Myocyte (in vitro differentiated cells): ENCODE results near the gene C12orf42. TPM values are rescaled to one million over a fixed set of nuclear protein-coding genes. Genes with fewer than 3 reads are reported as not detected.
"Not testable (repeated sequence)": the region's sequence is repeated elsewhere in the genome, so short reads cannot be mapped to it uniquely, and the experiment has no call there.

ENCODE experiments used
- DNase-seq: peaks from one replicate; pipeline ENCODE4 v3.0.0-alpha.2; 2012; ENCODE audit warnings: low read depth
- total RNA-seq: library from RNA; depleted of rRNA; stranded (reverse); fragments of >200 nt; gene quantifications from 2 replicates; pipeline ENCODE4 v1.2.3, GENCODE V29; 2014

Gene C12orf42
- total RNA-seq, 1 donor from 2014 or later: 0.80 TPM

DNA sequence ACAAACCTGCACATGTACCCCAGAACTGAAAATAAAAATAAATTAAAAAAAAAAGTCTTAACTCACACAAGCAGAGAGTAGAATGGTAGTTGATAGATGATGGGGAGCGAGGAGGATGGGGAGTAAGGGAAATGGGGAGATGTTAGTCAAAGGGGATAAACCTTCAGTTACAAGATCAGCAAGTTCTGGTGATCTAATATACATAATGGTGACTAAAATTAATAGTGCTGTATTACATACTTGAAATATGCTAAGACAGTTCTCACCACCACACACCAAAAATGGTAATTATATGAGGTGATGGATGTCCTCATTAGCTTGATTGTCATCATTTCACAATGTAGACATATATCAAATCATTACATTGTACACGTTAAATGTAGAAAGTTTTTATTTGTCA is 3.2 kb upstream of the C12orf42 start:
- DNase-seq: no peak

DNA sequence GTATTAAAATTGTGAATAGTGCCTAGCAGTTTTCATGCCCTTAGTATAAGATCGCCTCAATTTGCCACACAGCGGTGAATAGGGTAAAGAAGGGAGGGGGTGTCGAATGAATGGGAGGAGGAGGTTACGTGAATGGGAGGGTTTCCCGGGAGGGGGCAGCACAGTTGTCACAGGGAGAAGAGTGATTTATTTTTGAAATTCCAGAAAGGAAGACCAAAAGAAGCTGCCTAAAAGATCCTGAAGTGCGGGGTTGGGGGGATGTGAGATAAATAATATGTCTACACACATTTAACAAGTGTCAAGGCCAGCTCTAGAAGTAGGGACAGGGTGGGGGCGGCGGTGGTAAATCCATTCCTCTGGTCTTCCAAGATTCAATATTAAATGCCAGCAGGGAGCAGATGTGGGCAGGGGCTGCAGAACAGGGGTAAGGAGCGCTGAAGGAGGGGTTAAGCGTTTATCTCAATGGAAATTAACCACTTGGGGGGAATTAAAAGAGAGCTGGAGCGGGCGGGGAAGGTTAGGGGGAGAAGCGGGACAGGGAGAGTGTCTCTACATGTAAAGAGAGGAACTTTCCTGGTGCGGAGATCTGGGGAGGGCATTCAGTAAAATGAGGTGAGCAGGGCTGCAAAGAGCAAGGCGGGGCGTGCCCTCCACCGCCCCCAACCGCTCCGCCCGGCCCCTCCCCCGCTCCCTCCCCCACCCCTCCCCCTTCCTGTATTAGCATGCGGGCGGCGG is 867 bp downstream of the C12orf42 start:
- DNase-seq: no peak

- DNase-seq: no peak
Observed at GRCh38 chr12:103494051-103494733, 1.6 kb downstream of the C12orf42 start.

DNA sequence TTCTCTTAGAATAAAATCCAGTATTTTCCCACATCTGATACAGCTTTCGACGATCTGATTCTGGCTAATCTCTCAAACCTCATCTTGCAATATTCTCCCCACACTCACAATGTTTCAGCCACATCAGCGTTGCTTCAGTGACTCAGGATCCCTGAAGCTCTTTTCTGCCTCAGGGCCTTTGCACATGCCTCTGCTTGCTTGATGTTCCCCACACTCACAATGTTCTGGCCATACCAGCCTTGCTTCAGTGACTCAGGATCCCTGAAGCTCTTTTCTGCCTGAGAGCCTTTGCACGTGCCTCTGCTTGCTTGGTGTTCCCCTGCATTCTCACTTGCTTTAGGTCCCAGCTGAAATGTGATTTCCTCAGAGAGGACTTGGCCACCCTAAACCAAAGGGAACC is 2.6 kb downstream of the C12orf42 start:
- DNase-seq: no peak

DNA sequence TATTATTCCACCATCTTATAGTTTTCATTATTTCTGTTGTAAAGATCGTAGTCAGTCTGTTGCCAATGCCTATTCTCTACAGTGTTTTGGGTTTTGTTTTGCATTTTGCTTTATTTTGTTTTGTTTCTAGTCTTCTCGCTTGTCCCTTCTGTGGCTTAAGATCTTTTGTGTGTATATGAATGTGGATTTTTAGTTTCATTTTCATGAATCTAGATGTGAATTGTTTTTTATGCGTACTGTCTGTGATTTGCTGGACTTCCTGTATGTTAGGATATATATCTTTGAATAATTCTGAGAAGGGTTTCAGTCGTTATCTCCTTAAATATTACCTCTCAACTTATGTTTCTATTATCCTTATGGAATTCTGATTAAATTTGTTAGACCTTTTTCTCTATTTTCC is 13.4 kb downstream of the C12orf42 start:
- no peak for DNase-seq

- no peak for DNase-seq
Observed at GRCh38 chr12:103475073-103475472, 20.7 kb downstream of the C12orf42 start.

DNA sequence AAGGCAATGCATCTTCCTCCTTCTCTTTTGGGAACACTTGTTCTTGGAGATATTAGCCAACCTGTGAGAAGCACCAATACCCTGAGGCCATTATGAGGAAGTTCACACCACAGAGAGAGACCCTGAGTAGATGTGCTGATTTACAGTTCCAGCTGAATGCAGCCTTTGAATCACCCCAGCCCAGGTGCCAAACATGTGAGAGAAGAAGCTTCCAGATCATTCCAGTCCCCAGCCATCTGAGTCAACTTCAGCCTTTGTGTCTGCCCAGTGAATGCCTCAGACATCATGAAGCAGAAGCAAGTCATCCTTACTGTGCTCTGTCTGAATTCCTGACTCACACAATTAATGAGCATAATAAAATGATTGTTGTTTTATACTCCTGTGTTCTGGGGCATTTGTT is 25.1 kb downstream of the C12orf42 start:
- no peak for DNase-seq

GRCh38 chr12:103469719-103470118 is 26.0 kb downstream of the C12orf42 start:
- DNase-seq: no peak

- DNase-seq: no peak
Observed at GRCh38 chr12:103468837-103469236, 26.9 kb downstream of the C12orf42 start.

GRCh38 chr12:103462675-103463074 is 33.1 kb downstream of the C12orf42 start:
- DNase-seq: no peak

DNA sequence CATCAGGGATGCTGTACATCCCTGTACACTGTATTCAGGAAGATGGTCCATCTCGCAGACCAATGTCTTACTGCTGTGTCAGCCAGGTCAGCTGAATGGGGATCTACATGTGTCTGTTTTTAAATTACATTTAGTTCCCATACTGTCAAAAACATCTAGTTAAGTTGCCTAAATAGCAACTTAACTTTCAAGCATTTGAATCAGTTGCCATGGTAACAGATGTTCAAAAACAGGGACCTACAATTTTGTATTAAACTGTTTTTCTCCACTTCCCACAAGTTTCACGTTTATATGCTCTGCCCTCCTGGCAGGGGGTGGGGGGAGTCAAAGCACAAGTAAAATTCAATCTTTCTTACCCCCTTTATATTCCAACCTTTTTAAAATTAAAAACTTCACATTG is 38.3 kb downstream of the C12orf42 start:
- DNase-seq: no peak

DNA sequence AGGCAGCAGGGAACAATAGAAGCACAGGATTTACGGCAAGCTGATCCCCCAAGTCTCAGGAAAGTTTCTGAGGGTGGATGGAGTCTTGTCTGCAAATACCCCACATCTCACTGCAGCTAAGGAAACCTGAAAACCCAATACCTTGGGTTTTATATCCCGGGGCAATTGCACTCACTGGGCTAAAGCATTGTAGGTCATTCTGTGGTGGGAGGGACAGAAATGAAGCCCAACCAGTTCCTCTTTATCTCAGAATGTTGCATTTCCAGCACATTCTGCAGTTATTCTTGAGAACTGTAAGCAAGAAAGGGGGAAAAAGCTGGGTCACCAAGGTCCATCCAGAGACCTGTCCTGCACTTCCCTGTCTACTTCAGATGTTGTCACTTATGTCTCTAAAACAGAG is 39.8 kb downstream of the C12orf42 start:
- DNase-seq: no peak

DNA sequence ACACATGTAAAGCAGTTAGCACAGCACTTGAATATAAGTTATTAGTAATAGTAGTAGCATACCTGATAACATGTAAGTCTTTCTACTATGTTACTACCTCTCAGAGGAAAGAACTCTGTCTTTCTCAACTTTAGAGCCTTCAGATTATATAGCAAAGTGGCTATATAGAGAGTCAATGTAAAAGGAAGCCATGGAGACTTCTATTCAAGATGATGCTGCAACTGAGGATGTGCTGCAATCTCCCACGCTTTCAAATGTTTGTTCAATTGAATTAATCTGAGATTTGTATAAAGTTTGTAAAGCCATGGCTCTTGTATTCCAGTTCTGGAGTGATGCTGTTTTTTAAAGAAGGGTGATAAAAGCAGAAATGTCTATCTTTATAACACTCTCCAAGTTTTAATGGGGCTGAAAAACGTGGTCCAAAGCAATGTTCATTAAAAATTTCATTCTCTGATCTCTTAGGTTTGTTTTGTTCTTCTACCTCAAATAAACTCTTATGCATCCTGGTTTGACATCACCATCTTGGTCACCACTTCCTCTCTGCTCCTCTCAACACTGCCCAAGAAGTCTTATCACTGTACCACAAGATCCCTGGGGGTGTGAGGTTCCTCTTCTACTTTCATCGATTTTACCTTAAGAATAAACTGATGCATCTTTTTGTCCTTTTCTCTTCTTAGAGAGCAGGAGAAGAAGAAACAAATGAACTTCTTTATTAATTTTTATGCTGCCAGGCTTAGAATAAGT is 40.6 kb downstream of the C12orf42 start:
- DNase-seq: no peak

- no peak for DNase-seq
Observed at GRCh38 chr12:103444983-103445382, 50.8 kb downstream of the C12orf42 start.

- no peak for DNase-seq
Observed at GRCh38 chr12:103442822-103443221, 52.9 kb downstream of the C12orf42 start.

- DNase-seq: no peak
Observed at GRCh38 chr12:103442182-103442555, 53.6 kb downstream of the C12orf42 start.

GRCh38 chr12:103441437-103442181 is 54.2 kb downstream of the C12orf42 start:
- no peak for DNase-seq

DNA sequence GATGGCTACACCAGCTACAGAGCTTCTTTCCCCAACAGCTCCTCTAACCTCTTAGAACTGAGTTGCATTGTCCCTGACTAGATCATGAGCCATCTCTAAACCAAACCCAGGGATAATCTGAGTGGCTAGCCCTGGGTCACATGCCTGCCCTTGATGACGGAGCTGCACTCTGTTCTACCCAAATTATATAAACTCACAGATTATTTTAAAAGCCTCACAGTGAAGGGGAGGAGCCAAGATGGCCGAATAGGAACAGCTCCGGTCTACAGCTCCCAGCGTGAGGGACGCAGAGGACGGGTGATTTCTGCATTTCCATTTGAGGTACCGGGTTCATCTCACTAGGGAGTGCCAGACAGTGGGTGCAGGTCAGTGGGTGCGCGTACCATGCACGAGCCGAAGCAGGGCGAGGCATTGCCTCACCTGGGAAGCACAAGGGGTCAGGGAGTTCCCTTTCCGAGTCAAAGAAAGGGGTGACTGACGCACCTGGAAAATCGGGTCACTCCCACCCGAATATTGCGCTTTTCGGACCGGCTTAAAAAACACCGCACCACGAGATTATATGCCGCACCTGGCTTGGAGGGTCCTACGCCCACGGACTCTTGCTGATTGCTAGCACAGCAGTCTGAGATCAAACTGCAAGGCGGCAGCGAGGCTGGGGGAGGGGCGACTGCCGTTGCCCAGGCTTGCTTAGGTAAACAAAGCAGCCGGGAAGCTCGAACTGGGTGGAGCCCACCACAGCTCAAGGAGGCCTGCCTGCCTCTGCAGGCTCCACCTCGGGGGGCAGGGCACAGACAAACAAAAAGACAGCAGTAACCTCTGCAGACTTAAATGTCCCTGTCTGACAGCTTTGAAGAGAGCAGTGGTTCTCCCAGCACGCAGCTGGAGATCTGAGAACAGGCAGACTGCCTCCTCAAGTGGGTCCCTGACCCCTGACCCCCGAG is 61.3 kb downstream of the C12orf42 start:
- DNase-seq: not testable (repeated sequence)

DNA sequence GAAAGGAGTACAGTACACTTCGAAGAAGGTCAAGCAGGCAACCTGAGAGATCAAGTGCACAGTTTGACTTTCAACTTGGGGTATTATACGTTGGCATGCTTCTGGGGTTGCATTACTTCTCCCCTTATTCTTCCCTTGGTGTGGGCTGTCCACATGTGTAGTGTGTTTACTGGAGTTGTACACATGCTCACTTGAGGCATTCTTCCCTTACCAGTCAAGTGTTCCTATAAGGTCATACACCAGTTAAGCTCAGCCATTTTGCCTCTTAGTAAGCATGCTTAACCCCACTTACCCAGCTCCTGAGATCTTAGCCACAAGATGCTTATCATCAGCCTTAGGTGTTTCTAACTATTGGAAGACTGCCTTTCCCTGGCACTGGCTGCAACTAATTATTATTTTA is 63.8 kb downstream of the C12orf42 start:
- no peak for DNase-seq

DNA sequence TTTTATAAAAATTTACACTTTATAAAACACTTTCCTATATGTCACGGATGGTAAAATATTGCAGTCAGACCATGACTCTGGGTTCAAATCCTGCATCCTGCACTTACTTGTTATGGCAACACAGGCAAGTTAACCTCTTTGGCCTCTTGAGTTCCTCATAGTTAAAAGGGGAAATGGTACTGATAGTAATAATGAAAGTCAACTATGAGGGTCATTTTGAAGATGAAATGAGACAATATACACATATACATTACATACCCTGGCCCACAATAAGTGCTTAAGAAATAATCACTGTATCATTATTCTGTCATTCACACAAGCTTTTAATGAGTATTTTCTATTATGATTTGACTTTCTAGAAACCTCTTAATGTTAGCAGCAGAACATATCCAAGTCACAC is 64.4 kb downstream of the C12orf42 start:
- DNase-seq: no peak
